DOHH2 (cell line): ENCODE results near the gene ZNG1B.
"Not testable (repeated sequence)": the region's sequence is repeated elsewhere in the genome, so short reads cannot be mapped to it uniquely, and the experiment has no call there.

Experiments
- EZH2phosphoT487 ChIP-seq: fragments of 200-600 bp; sonication (generic); IDR thresholded peaks from 2 replicates; pipeline ENCODE4 v1.6.1; 2017; ENCODE audit warnings: borderline replicate concordance, mild to moderate bottlenecking, antibody characterized with exemption, low read length, moderate library complexity, mixed read lengths
- TF ChIP-seq, protein P1 (sequence below): fragments of 200-600 bp; sonication (generic); IDR thresholded peaks from one replicate; pipeline ENCODE4 v1.5.1; 2014; ENCODE audit warnings: antibody characterized with exemption, mild to moderate bottlenecking, low read depth, low read length; ENCODE audit not compliant: poor library complexity, severe bottlenecking

DNA sequence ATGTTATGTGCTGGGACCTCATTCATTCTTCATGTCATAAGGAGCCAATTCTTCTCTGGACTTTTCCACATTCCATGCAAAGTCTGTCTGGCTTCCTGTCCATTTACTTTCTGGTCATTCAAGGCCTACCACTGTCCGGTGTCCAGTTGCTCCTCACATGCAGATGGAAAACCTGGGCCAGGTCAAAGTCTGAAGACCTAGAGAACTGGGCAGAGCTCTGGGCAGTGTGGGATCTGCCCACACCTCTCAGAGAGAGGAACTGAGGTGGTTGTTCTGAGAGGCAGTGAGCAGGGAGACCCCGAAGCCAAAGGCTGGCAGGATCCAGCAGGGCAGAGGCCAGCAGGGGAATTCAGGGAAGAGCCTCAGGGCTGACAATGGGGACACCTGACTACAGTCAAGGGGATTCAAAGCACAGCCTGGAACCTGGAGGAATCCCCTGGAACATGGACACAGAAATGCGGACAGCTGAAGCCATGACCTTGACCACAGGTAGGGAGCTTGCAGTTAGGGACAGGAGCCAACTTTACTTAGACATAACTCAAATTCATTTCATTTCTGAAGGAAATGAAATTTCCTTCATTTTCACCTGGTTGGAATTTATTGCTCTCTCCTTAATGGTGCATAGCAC, 25.7 kb upstream of the ZNG1B start:
- TF ChIP-seq, protein P1, sequence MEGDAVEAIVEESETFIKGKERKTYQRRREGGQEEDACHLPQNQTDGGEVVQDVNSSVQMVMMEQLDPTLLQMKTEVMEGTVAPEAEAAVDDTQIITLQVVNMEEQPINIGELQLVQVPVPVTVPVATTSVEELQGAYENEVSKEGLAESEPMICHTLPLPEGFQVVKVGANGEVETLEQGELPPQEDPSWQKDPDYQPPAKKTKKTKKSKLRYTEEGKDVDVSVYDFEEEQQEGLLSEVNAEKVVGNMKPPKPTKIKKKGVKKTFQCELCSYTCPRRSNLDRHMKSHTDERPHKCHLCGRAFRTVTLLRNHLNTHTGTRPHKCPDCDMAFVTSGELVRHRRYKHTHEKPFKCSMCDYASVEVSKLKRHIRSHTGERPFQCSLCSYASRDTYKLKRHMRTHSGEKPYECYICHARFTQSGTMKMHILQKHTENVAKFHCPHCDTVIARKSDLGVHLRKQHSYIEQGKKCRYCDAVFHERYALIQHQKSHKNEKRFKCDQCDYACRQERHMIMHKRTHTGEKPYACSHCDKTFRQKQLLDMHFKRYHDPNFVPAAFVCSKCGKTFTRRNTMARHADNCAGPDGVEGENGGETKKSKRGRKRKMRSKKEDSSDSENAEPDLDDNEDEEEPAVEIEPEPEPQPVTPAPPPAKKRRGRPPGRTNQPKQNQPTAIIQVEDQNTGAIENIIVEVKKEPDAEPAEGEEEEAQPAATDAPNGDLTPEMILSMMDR: not testable (repeated sequence)
- not testable (repeated sequence) for TF ChIP-seq EZH2phosphoT487
